Heart left ventricle (tissue), 16 donors: ENCODE measurements around the gene TH. TPM values are rescaled to one million over a fixed set of nuclear protein-coding genes. Genes with fewer than 3 reads are reported as not detected.

Experiments used
- ATAC-seq, 4 donors: fragments of 200-7000 bp; cut with Tn5 transposase; one replicate each; pipeline ENCODE4 v1.9.1; 2020 to 2022; ENCODE audit warnings: moderate library complexity in 4 of 4, mild to moderate bottlenecking in 3 of 4, moderate number of reproducible peaks in 1 of 4
- DNase-seq, 5 donors: peaks; one replicate each; pipeline ENCODE4 v3.0.0-alpha.2; 2020
- H3K27ac ChIP-seq, 12 donors: fragments of 200-600 bp; sonication (generic) in 4 of 12; one replicate each; pipeline versions ENCODE4 v1.5.0 to v1.8.0; 2016 to 2022; ENCODE audit warnings: mild to moderate bottlenecking in 2 of 12
- H3K27me3 ChIP-seq, 9 donors: fragments of 200-600 bp; sonication (generic) in 2 of 9; one replicate each; pipeline versions ENCODE4 v1.5.1 to v1.8.0; 2016 to 2022; ENCODE audit warnings: mild to moderate bottlenecking in 3 of 9
- H3K36me3 ChIP-seq, 9 donors: fragments of 200-600 bp; sonication (generic) in 2 of 9; one replicate each; pipeline versions ENCODE4 v1.5.0 to v1.8.0; 2018 to 2022; ENCODE audit warnings: mild to moderate bottlenecking in 2 of 9
- H3K4me1 ChIP-seq, 12 donors: fragments of 200-600 bp; sonication (generic) in 4 of 12; one replicate each; pipeline versions ENCODE4 v1.5.0 to v1.8.0; 2016 to 2022; ENCODE audit warnings: mild to moderate bottlenecking in 3 of 12
- H3K4me3 ChIP-seq, 12 donors: fragments of 200-600 bp; sonication (generic) in 4 of 12; one replicate each; pipeline versions ENCODE4 v1.5.0 to v1.8.0; 2017 to 2022; ENCODE audit warnings: mild to moderate bottlenecking in 9 of 12, moderate library complexity in 4 of 12
- H3K9me3 ChIP-seq, 12 donors: fragments of 200-600 bp; sonication (generic) in 4 of 12; one replicate each; pipeline versions ENCODE4 v1.5.0 to v1.8.0; 2016 to 2022; ENCODE audit warnings: mild to moderate bottlenecking in 1 of 12
- POLR2A ChIP-seq, 2 donors: fragments of 450-650 bp; IDR thresholded peaks; one replicate each; pipeline ENCODE4 v1.6.1; 2017; ENCODE audit warnings: antibody characterized with exemption in 2 of 2, mild to moderate bottlenecking in 2 of 2, moderate library complexity in 2 of 2
- WGBS, 4 donors: extraction: QIAGEN DNeasy Blood & Tissue Kit in 2 of 4; methylation state at CpG; one replicate each; pipeline versions ENCODE4 v1.1.5 to v1.1.7; 2013 to 2018; 5-methylcytosine and 5-hydroxymethylcytosine counted together
- intact Hi-C, 10 donors: fragments of 100-400 bp; cut with DNase I; formaldehyde crosslinking; loops; one replicate each; pipeline versions ENCODE4 v1.11.1 to v1.14.2; 2022
- long read RNA-seq, 3 donors: library from polyadenylated mRNA; unstranded; transcript quantifications; one replicate each; pipeline ENCODE4 v2.0.0, GENCODE V29; 2020 to 2021
- polyA plus RNA-seq, 2 donors: library from polyadenylated mRNA; stranded (reverse); fragments of 200-250 nt; gene quantifications; one replicate each; pipeline ENCODE4 v1.2.3, GENCODE V29; 2013
- total RNA-seq, 9 donors: library from RNA; depleted of rRNA in 2 of 9; stranded (reverse); fragments of >200 nt in 2 of 9; fragmentation: NEBNext Ultra II Directional in 3 of 9; extraction: Animal tissue kit (Norgen Biotek cat#: 25700) in 3 of 9; gene quantifications; one replicate each; pipeline versions ENCODE4 v1.1.0 to v1.2.4, GENCODE V29; 2016 to 2023
- TF ChIP-seq, protein P1 (sequence below), 12 donors: fragments of 200-600 bp; sonication (generic) in 4 of 12; IDR thresholded peaks; one replicate each; pipeline versions ENCODE4 v1.5.0 to v1.8.0; 2018 to 2022; ENCODE audit warnings: antibody characterized with exemption in 12 of 12, mild to moderate bottlenecking in 5 of 12
- donor health status: ischemic (EF 13 %, LVEDD 7.1; RV severe dilation, severe dysfunction).
- donor health status: healthy with polysubstance abuse.
- donor health status: DM: no; HTN: yes; CAD: no.
- donor health status: DM: no; HTN: no; CAD: no.
- donor health status: ischemic (EF 25% LVEDD 6.9; RV normal size, moderate dysfunction).
- donor health status: ischemic (EF 25% LVEDD 5.7; RV mildly dilated, moderate dysfunction).
- donor health status: healthy.
- donor health status: DM: yes; HTN: yes; CAD: no.
- donor health status: ischemic (EF 35%, LVEDD 5.7; RV mildly dilated, moderate dysfunction).
- donor health status: nonischemic (EF 11% LVEDD 7.7; RV severe dilation, severe dysfunction).
- donor health status: DM: yes; HTN: yes; CAD: no.
- donor health status: PGD.
- donor health status: ischemic (EF 29% LVEDD 5.4; RV normal size, mild dysfunction).
- donor health status: nonischemic (EF 23%, LVEDD 6.1; RV moderate dilation, normal function).

TH gene
- total RNA-seq (not detected), polyA plus RNA-seq (under 1 TPM in 1 of 2 donors, not detected in 1; 0.08 TPM)
- long read RNA-seq, donor 1: 0 reads
- long read RNA-seq, donor 2: 0 reads
- long read RNA-seq, donor 3: 0 reads

DNA sequence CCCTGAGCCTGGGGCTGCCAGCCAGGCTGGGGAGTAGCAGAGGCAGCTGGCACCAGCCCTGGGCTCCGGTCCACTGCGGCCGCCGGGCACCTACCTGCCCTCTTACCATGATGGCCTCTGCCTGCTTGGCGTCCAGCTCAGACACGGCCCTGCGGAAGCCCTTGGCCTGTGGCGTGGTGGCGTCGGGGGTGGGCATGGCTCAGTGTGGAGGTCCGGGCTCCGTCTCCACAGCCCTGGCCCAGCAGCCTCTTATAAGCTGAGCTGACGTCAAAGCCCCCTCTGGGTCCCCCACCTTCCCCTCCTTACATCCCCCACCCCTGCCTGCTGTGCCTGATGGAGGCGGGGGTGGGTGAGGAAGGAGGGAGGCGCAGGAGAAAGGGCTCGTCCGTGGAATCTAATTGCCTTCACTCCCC, at the start of gene TH:
TSS of gene TH (minus strand) at position 225 of the 413 bp plus-strand sequence. CDS start at position 196, 29 bp downstream.
- no peaks in the 10 kb centered on the region for H3K36me3 ChIP-seq
- no peak for TF ChIP-seq POLR2A (IDR thresholded peaks at IDR 0.05)
- TF ChIP-seq, protein P1, sequence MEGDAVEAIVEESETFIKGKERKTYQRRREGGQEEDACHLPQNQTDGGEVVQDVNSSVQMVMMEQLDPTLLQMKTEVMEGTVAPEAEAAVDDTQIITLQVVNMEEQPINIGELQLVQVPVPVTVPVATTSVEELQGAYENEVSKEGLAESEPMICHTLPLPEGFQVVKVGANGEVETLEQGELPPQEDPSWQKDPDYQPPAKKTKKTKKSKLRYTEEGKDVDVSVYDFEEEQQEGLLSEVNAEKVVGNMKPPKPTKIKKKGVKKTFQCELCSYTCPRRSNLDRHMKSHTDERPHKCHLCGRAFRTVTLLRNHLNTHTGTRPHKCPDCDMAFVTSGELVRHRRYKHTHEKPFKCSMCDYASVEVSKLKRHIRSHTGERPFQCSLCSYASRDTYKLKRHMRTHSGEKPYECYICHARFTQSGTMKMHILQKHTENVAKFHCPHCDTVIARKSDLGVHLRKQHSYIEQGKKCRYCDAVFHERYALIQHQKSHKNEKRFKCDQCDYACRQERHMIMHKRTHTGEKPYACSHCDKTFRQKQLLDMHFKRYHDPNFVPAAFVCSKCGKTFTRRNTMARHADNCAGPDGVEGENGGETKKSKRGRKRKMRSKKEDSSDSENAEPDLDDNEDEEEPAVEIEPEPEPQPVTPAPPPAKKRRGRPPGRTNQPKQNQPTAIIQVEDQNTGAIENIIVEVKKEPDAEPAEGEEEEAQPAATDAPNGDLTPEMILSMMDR (IDR thresholded peaks at IDR 0.05): no peak
- H3K27ac ChIP-seq: no peak within 1 kb of the TSS
- H3K9me3 ChIP-seq: no peaks in the 10 kb centered on the region
- 76 to 80% (median 77%) methylated on average over 13 to 17 of the region's 17 CpGs for whole genome bisulfite sequencing, 4 donors
- ATAC-seq (no peak), DNase-seq (no peak)
- peaks cover 0 to 4% (median under 1%) of the 10 kb centered on the region in 12 donors for H3K4me1 ChIP-seq
- intact Hi-C loops: no loop called here
- H3K27me3 ChIP-seq: peaks cover 0 to 13% (median 1%) of the 10 kb centered on the region in 9 donors
- H3K4me3 ChIP-seq: no peak within 1 kb of the TSS

DNA sequence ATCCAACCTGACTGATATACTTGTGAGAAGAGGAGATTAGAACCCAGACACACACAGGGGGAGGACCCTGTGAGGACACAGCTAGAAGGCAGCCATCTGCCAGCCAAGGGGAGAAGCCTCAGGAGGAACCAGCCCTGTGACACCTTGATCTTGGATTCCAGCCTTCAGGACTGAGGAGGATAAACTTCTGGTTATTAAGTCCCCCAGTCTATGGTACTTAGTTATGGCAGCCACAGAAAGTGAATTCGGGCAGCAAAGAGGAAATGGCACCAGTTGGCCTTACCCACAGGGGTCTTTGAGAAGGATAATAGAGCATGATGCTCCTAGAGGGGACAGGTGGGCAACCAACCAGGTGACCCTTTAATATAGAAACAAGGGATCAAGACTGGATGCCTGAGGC, 49.4 kb upstream of the TH start:
- H3K36me3 ChIP-seq: no peaks in the 10 kb centered on the region
- peaks cover 0 to 13% (median 0%) of the 10 kb centered on the region in 9 donors for H3K27me3 ChIP-seq
- peaks cover 0 to 14% (median 0%) of the 10 kb centered on the region in 12 donors for H3K9me3 ChIP-seq
- H3K4me3 ChIP-seq: no peak overlapping the region
- H3K4me1 ChIP-seq: no peaks in the 10 kb centered on the region
- intact Hi-C loops: no loop called here
- DNase-seq (no peak), ATAC-seq (no peak)
- WGBS, 4 donors: 62 to 79% (median 70%) methylated on average over 1 of the region's 1 CpG
- TF ChIP-seq POLR2A (IDR thresholded peaks at IDR 0.05): no peak
- TF ChIP-seq, protein P1 (IDR thresholded peaks at IDR 0.05): no peak
- no peak overlapping the region for H3K27ac ChIP-seq

DNA sequence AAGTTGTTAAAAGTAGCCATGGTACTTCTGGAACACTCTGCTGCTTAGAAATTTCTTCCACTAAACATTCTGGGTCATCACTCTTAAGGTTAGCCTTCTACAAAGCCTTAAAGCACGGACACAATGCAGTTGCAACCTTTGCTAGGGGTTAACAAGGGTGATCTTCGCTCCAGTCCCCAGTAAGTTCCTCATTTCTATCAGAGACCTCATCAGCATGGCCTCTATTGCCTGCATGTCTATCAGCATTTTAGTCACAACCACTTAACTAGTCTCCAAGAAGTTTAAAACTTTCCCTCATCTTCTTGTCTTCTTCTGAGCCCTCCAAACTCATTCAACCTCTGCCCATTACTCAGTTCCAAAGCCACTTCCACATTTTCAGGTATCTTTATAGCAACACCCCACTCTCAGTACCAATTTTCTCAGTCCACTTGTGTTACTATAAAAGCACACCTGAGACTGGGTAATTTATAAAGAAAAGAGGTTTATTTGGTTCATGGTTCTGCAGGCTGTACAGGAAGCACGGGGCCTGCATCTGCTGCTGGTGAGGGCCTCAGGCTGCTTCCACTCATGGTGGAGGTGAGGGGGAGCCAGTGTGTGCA, 48.7 kb upstream of the TH start:
- Histone ChIP-seq H3K4me1 (no peaks in the 10 kb centered on the region), H3K27ac (no peak overlapping the region), H3K9me3 (peaks cover 0 to 14% (median 0%) of the 10 kb centered on the region in 12 donors), H3K4me3 (no peak overlapping the region), H3K27me3 (peaks cover 0 to 15% (median 0%) of the 10 kb centered on the region in 9 donors), H3K36me3 (no peaks in the 10 kb centered on the region)
- 69 to 74% (median 71%) methylated on average over 3 of the region's 3 CpGs for WGBS, 4 donors
- ATAC-seq (no peak), DNase-seq (no peak)
- intact Hi-C loops: no loop called here
- TF ChIP-seq, protein P1 (IDR thresholded peaks at IDR 0.05): no peak
- TF ChIP-seq POLR2A (IDR thresholded peaks at IDR 0.05): no peak

DNA sequence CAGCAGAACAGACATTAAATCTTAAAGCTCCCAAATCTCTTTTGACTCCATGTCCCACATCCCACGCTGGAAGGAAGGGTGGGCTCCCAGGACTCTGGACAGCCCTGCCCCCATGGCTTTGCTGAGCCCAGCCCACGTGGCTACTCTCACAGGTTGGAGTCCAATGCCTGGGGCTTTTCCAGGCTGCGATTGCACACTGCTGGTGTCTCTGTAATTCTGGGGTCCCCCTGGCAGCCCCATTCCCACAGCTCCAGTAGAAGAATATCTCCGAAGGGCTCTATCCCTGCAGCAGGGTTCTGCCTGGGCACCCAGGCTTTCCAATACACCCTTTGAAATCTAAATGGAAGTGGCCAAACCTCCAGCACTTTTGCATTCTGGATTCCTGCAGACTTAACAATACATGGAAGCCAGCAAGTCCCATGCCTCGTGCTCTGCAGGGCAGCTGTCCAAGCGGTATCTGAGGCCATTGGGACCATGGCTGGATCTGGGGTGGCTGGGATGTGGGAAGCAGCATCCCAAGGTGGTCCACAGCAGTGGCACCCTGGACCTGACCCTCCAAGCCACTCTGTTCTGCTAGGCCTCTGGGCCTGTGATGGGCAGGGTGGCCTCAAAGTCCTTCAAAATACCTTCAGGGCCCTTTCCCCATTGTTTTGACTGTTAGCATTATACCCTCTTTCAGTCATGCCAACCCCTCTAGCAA, 47.9 kb upstream of the TH start:
- Histone ChIP-seq H3K27me3 (peaks cover 0 to 15% (median 0%) of the 10 kb centered on the region in 9 donors), H3K27ac (no peak overlapping the region), H3K9me3 (peaks cover 0 to 9% (median 0%) of the 10 kb centered on the region in 12 donors), H3K36me3 (no peaks in the 10 kb centered on the region), H3K4me3 (no peak overlapping the region), H3K4me1 (no peaks in the 10 kb centered on the region)
- ATAC-seq (no peak), DNase-seq (no peak)
- intact Hi-C loops: no loop called here
- WGBS, 4 donors: 71 to 76% (median 74%) methylated on average over 6 of the region's 6 CpGs
- TF ChIP-seq, protein P1 (IDR thresholded peaks at IDR 0.05): no peak
- TF ChIP-seq POLR2A (IDR thresholded peaks at IDR 0.05): no peak
